SK-N-SH treated with all-trans-retinoic acid at 6 μM for 48 hours (cell line): ENCODE measurements around the gene KNDC1.

ENCODE experiments used
- ATAC-seq: fragments of 200-7000 bp; cut with Tn5 transposase; 3 replicates; pipeline ENCODE4 v1.9.1; 2020; ENCODE audit warnings: mild to moderate bottlenecking, moderate library complexity
- ARNTL ChIP-seq: fragments of 450-650 bp; formaldehyde crosslinking; IDR thresholded peaks from 2 replicates; pipeline ENCODE4 v1.5.0; 2020; ENCODE audit warnings: low read depth, mild to moderate bottlenecking, moderate library complexity, borderline replicate concordance
- BACH2 ChIP-seq: fragments of 250-450 bp; sonication (Bioruptor Pico); IDR thresholded peaks from 2 replicates; pipeline ENCODE4 v1.9.0; 2021; ENCODE audit warnings: mild to moderate bottlenecking, borderline replicate concordance
- CSDC2 ChIP-seq: fragments of 250-450 bp; sonication (Bioruptor Pico); IDR thresholded peaks from 2 replicates; pipeline ENCODE4 v1.5.0; 2020; ENCODE audit warnings: mild to moderate bottlenecking, moderate library complexity
- ESRRG ChIP-seq: fragments of 250-450 bp; sonication (Bioruptor Pico); IDR thresholded peaks from 2 replicates; pipeline ENCODE4 v1.6.1; 2021; ENCODE audit warnings: mild to moderate bottlenecking
- ISL1 ChIP-seq: fragments of 250-450 bp; sonication (Bioruptor Pico); IDR thresholded peaks from 2 replicates; pipeline ENCODE4 v2.1.2; 2022; ENCODE audit warnings: mild to moderate bottlenecking, moderate library complexity
- OSR1 ChIP-seq: fragments of 250-450 bp; sonication (Bioruptor Pico); IDR thresholded peaks from 2 replicates; pipeline ENCODE4 v1.8.0; 2022; ENCODE audit warnings: moderate library complexity, mild to moderate bottlenecking, inconsistent platforms
- PPARA ChIP-seq: fragments of 250-450 bp; sonication (Bioruptor Pico); IDR thresholded peaks from 2 replicates; pipeline ENCODE4 v1.5.0; 2020; ENCODE audit warnings: mild to moderate bottlenecking, borderline replicate concordance
- RARB ChIP-seq: fragments of 250-450 bp; sonication (Bioruptor Pico); IDR thresholded peaks from 2 replicates; pipeline ENCODE4 v1.8.0; 2021; ENCODE audit warnings: mild to moderate bottlenecking, moderate library complexity
- TOX ChIP-seq: fragments of 250-450 bp; sonication (Bioruptor Pico); IDR thresholded peaks from 2 replicates; pipeline ENCODE4 v1.8.0; 2021; ENCODE audit warnings: mild to moderate bottlenecking, moderate library complexity, borderline replicate concordance
- ZFP3 ChIP-seq: fragments of 250-450 bp; sonication (Bioruptor Pico); IDR thresholded peaks from 2 replicates; pipeline ENCODE4 v1.5.0; 2020; ENCODE audit warnings: mild to moderate bottlenecking, moderate library complexity
- ZFP30 ChIP-seq: fragments of 450-650 bp; formaldehyde crosslinking; IDR thresholded peaks from 2 replicates; pipeline ENCODE4 v1.5.0; 2022; ENCODE audit warnings: mild to moderate bottlenecking, moderate library complexity
- ZNF565 ChIP-seq: fragments of 450-650 bp; formaldehyde crosslinking; conservative IDR thresholded peaks from 2 replicates; pipeline ENCODE4 v1.5.0; 2020; ENCODE audit warnings: low read depth, mild to moderate bottlenecking, moderate library complexity
- ZNF70 ChIP-seq: fragments of 450-650 bp; formaldehyde crosslinking; IDR thresholded peaks from 2 replicates; pipeline ENCODE4 v1.5.0; 2020; ENCODE audit warnings: mild to moderate bottlenecking, moderate library complexity
- TF ChIP-seq, protein P1 (sequence below): fragments of 250-450 bp; sonication (Bioruptor Pico); IDR thresholded peaks from 2 replicates; pipeline ENCODE4 v1.5.1; 2021; ENCODE audit warnings: mild to moderate bottlenecking, moderate library complexity
- TF ChIP-seq, protein P2 (sequence below): fragments of 250-450 bp; sonication (Bioruptor Pico); IDR thresholded peaks from 2 replicates; pipeline ENCODE4 v1.8.0; 2021; ENCODE audit warnings: low read depth, mild to moderate bottlenecking, moderate library complexity, borderline replicate concordance
- TF ChIP-seq, protein P3 (sequence below): fragments of 250-450 bp; sonication (Bioruptor Pico); IDR thresholded peaks from 2 replicates; pipeline ENCODE4 v1.5.1; 2020; ENCODE audit warnings: low read depth, mild to moderate bottlenecking, moderate library complexity
- TF ChIP-seq, protein P4 (sequence below): fragments of 250-450 bp; sonication (Bioruptor Pico); IDR thresholded peaks from 2 replicates; pipeline ENCODE4 v1.5.0; 2020; ENCODE audit warnings: mild to moderate bottlenecking, moderate library complexity

KNDC1 gene

DNA sequence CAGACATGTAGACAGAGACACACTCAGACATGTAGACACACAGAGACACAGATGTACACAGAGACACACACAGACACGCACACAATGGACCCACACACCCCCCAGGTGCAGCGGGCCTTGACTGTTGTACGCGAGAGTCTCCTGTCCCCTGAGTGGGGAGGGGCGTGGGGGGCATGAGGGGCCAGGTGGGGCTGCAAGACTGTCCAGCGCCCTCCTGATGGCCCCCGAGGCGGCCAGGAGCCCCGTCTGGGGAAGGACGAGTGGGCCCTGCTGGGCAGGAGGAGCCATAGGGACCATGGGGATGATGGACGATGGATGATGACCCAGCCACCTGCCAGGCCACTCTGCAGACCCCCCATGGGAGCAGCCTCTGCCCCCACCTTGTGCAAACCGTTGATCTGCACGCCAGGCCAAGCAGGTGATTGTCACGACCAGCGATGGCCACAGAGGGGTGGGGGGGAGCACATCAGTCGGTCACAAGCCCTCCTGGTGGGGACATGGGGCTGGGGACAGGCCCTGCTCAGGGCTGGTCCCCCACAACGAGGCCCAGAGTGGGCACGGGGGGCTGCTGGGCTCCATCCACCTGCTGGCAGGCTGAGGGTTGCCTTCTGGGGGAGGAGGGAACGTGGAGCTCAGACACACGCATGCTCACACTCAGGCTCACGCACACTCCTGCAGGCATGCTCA, 89.2 kb downstream of the KNDC1 start:
- TF ChIP-seq RARB (CRISPR knock-in tag), result no peak
- no peak for TF ChIP-seq ZFP30 (CRISPR knock-in tag)
- TF ChIP-seq, protein P1, sequence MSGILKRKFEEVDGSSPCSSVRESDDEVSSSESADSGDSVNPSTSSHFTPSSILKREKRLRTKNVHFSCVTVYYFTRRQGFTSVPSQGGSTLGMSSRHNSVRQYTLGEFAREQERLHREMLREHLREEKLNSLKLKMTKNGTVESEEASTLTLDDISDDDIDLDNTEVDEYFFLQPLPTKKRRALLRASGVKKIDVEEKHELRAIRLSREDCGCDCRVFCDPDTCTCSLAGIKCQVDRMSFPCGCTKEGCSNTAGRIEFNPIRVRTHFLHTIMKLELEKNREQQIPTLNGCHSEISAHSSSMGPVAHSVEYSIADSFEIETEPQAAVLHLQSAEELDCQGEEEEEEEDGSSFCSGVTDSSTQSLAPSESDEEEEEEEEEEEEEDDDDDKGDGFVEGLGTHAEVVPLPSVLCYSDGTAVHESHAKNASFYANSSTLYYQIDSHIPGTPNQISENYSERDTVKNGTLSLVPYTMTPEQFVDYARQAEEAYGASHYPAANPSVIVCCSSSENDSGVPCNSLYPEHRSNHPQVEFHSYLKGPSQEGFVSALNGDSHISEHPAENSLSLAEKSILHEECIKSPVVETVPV (CRISPR knock-in tag), result no peak
- TF ChIP-seq ARNTL, result no peak
- no peak for TF ChIP-seq OSR1 (CRISPR knock-in tag)
- TF ChIP-seq ESRRG (CRISPR knock-in tag), result no peak
- TF ChIP-seq, protein P2, sequence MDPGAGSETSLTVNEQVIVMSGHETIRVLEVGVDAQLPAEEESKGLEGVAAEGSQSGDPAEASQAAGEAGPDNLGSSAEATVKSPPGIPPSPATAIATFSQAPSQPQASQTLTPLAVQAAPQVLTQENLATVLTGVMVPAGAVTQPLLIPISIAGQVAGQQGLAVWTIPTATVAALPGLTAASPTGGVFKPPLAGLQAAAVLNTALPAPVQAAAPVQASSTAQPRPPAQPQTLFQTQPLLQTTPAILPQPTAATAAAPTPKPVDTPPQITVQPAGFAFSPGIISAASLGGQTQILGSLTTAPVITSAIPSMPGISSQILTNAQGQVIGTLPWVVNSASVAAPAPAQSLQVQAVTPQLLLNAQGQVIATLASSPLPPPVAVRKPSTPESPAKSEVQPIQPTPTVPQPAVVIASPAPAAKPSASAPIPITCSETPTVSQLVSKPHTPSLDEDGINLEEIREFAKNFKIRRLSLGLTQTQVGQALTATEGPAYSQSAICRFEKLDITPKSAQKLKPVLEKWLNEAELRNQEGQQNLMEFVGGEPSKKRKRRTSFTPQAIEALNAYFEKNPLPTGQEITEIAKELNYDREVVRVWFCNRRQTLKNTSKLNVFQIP (CRISPR knock-in tag), result no peak
- no peak; the same call in 2 of the 3 replicates for ATAC-seq

DNA sequence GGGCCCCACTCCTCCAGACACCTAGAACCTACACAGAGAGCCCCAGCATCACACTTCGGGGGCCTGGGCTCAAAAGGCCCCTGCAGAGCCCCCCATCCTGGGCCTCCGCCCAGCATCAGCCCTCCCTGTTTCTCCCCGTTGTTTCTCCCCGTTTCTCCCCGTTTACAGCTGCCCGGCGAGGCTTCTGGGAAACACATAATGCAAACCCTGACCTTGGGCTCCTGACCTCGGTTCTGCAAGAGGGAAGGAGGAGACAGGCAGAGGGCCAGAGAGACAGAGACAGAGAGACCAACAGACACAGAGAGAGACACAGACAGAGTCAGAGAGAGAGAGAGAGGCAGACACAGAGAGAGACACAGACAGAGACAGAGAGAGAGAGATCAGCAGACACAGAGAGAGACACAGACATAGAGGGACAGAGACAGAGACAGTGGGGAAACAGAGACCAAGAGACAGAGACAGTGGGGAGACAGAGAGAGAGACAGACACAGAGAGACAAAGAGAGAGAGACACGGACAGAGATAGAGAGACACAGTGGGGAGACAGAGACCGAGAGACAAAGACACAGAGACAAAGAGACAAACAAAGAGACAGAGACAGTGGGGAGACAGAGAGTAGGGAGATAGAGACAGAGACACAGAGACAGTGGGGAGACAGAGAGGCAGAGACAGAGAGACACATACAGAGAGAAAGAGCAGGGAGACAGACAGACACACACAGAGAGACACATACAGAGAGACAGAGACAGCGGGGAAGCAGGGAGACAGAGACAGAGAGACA, 90.1 kb downstream of the KNDC1 start:
- TF ChIP-seq ZFP3 (CRISPR knock-in tag), result no peak
- no peak for TF ChIP-seq ARNTL
- TF ChIP-seq ISL1 (CRISPR knock-in tag), result no peak
- no peak for TF ChIP-seq PPARA (CRISPR knock-in tag)
- ATAC-seq, result no peak

DNA sequence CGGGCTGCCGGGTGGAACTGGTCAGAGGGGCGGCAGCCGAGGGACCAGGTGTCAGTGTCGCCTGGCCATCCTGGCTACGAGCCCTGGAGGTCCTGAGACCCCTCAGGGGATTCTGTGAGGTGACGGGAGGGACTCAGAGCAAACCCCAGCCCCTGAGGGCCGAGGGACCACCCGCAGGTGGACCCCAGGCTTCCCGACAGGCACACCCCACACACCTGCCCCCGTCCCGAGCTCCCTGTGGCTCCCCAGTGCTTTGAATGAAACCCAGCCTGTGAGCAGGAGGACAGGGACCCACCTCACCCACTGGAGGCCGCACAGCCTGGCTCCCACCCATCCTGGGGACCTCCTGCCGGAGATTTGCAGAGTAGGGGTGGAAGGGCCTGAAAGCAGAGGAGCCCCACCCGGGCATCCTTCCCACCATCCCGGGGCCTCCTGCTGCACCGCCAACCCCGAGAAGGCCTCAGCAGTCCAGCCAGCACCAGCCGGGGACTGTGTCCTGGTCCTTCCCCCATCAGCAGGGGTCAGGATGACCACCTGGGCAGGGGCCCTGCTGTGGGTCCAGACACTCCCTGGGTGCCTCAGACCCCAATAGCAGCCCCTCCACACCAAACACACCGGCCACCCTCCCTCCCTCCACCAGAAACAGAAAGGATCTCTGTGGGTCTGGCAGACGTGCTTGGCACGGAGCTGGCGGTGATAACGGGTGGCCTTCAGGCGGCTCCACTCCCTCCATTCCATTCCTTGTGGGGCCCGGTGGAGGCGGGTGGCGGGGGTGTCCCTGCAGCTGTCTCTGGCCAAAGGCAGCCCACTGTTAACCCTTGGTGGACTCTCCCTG, 91.6 kb downstream of the KNDC1 start:
- TF ChIP-seq, protein P3, sequence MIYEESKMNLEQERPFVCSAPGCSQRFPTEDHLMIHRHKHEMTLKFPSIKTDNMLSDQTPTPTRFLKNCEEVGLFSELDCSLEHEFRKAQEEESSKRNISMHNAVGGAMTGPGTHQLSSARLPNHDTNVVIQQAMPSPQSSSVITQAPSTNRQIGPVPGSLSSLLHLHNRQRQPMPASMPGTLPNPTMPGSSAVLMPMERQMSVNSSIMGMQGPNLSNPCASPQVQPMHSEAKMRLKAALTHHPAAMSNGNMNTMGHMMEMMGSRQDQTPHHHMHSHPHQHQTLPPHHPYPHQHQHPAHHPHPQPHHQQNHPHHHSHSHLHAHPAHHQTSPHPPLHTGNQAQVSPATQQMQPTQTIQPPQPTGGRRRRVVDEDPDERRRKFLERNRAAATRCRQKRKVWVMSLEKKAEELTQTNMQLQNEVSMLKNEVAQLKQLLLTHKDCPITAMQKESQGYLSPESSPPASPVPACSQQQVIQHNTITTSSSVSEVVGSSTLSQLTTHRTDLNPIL (CRISPR knock-in tag), result no peak
- TF ChIP-seq ZNF565 (CRISPR knock-in tag) (no peak), TOX (no peak), OSR1 (CRISPR knock-in tag) (no peak), ISL1 (CRISPR knock-in tag) (no peak), CSDC2 (CRISPR knock-in tag) (no peak), ZNF70 (no peak), BACH2 (CRISPR knock-in tag) (no peak), ESRRG (CRISPR knock-in tag) (no peak), PPARA (CRISPR knock-in tag) (no peak), ARNTL (no peak)
- TF ChIP-seq, protein P1 (CRISPR knock-in tag), result no peak
- TF ChIP-seq, protein P4, sequence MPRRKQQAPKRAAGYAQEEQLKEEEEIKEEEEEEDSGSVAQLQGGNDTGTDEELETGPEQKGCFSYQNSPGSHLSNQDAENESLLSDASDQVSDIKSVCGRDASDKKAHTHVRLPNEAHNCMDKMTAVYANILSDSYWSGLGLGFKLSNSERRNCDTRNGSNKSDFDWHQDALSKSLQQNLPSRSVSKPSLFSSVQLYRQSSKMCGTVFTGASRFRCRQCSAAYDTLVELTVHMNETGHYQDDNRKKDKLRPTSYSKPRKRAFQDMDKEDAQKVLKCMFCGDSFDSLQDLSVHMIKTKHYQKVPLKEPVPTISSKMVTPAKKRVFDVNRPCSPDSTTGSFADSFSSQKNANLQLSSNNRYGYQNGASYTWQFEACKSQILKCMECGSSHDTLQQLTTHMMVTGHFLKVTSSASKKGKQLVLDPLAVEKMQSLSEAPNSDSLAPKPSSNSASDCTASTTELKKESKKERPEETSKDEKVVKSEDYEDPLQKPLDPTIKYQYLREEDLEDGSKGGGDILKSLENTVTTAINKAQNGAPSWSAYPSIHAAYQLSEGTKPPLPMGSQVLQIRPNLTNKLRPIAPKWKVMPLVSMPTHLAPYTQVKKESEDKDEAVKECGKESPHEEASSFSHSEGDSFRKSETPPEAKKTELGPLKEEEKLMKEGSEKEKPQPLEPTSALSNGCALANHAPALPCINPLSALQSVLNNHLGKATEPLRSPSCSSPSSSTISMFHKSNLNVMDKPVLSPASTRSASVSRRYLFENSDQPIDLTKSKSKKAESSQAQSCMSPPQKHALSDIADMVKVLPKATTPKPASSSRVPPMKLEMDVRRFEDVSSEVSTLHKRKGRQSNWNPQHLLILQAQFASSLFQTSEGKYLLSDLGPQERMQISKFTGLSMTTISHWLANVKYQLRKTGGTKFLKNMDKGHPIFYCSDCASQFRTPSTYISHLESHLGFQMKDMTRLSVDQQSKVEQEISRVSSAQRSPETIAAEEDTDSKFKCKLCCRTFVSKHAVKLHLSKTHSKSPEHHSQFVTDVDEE (CRISPR knock-in tag), result no peak
- ATAC-seq, result no peak; the same call in 2 of the 3 replicates
